ENCODE data around the gene KLHL8. TPM values are rescaled to one million over a fixed set of nuclear protein-coding genes. Genes with fewer than 3 reads are reported as not detected.

Gene KLHL8
- polyA plus RNA-seq, 1 donor (not counting 4 experiments of a cell fraction or from before 2014, with no cell fraction given): 6.7 TPM

GRCh38 chr4:87129681-87130080, 90.7 kb downstream of the KLHL8 start:
- H3K4me1 ChIP-seq (ENCODE audit: control insufficient read depth, extremely low read depth, insufficient read depth, low read length): no peaks in the 10 kb centered on the region
- no peak overlapping the region for H3K9ac ChIP-seq (ENCODE audit: control insufficient read depth, extremely low read depth, insufficient read depth, low read length)
- no peaks in the 10 kb centered on the region for H3K79me2 ChIP-seq (ENCODE audit: control insufficient read depth, insufficient read depth, low read length)
- H3K4me3 ChIP-seq (ENCODE audit: control insufficient read depth in 2 of 3, extremely low read depth in 1 of 3, insufficient read depth in 2 of 3, low read depth in 1 of 3, low read length in 3 of 3): no peak overlapping the region
- TF ChIP-seq CTCF (optimal IDR thresholded peaks at IDR 0.05 in 1 of 3, IDR thresholded peaks at IDR 0.05 in 1 of 3, conservative IDR thresholded peaks at IDR 0.05 in 1 of 3; ENCODE audit: extremely low read depth in 1 of 3, insufficient read depth in 2 of 3, low read length in 3 of 3) (no peak), EZH2 (IDR thresholded peaks at IDR 0.05; ENCODE audit: low read length) (no peak)
- H2AFZ ChIP-seq (ENCODE audit: control insufficient read depth, low read length): no peak overlapping the region
- H3K9me1 ChIP-seq (ENCODE audit: control insufficient read depth, extremely low read depth, insufficient read depth, low read length): no peaks in the 10 kb centered on the region
- FAIRE-seq (no peak), DNase-seq (ENCODE audit: low read depth, low spot score) (no peak)
- no peaks in the 10 kb centered on the region for H3K9me3 ChIP-seq (ENCODE audit: control insufficient read depth, low read depth, low read length)
- H3K27me3 ChIP-seq (ENCODE audit: control insufficient read depth, extremely low read depth, insufficient read depth, low read length): no peaks in the 10 kb centered on the region
- H3K4me2 ChIP-seq (ENCODE audit: control insufficient read depth, extremely low read depth, insufficient read depth, low read depth, low read length): no peak overlapping the region
- peaks cover 23 to 28% of the 10 kb centered on the region in 2 experiments for H3K36me3 ChIP-seq (ENCODE audit: control insufficient read depth in 2 of 2, extremely low read depth in 1 of 2, insufficient read depth in 2 of 2, low read length in 2 of 2)
- dilution Hi-C loops (cut with MboI; ENCODE audit: extremely low pct_ligation_motif_present, low sequenced_read_pairs): no loop called here
- no peak overlapping the region for H3K27ac ChIP-seq (ENCODE audit: control insufficient read depth, insufficient read depth, low read length)
- no peaks in the 10 kb centered on the region for H4K20me1 ChIP-seq (ENCODE audit: control insufficient read depth, extremely low read depth, insufficient read depth, low read length)

DNA sequence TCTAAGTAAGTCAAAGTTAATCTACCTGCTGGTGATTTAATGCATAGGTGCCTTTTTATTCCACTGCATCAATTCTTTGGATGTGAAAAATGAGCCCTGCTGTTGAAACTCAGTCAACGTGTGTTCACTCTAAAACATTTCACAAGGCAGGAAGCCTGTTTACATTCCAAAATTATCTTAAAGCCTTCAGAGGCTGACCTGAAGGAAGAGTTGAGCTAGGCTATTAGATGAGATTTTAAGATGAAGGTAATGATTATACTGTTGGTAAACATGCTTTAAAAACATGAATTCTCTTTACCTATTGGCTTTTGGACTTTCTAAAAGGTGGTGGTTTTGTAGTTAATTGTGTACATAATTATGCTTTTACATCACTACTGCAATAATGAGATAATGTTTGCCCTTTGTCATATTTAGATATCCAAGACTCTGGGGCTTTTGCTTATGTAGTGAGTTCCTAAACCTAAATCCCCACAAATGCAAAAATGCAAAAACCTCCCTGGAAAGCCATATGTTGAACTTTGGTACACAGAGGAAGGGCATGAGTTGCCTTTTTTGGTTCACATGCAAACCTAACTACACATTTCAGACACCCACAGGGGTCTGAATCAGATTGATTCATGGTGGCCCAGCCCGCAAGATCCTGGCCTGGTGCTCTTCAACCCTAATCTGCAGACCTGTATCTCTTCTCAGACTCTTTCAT, 92.3 kb downstream of the KLHL8 start:
- FAIRE-seq (no peak), DNase-seq (ENCODE audit: low read depth, low spot score) (no peak)
- Histone ChIP-seq H3K9ac (ENCODE audit: control insufficient read depth, extremely low read depth, insufficient read depth, low read length) (no peak overlapping the region), H3K36me3 (ENCODE audit: control insufficient read depth in 2 of 2, extremely low read depth in 1 of 2, insufficient read depth in 2 of 2, low read length in 2 of 2) (peaks cover 22 to 23% of the 10 kb centered on the region in 2 experiments), H3K27me3 (ENCODE audit: control insufficient read depth, extremely low read depth, insufficient read depth, low read length) (no peaks in the 10 kb centered on the region), H4K20me1 (ENCODE audit: control insufficient read depth, extremely low read depth, insufficient read depth, low read length) (no peaks in the 10 kb centered on the region), H3K4me2 (ENCODE audit: control insufficient read depth, extremely low read depth, insufficient read depth, low read depth, low read length) (no peak overlapping the region), H3K4me3 (ENCODE audit: control insufficient read depth in 2 of 3, extremely low read depth in 1 of 3, insufficient read depth in 2 of 3, low read depth in 1 of 3, low read length in 3 of 3) (no peak overlapping the region), H3K27ac (ENCODE audit: control insufficient read depth, insufficient read depth, low read length) (no peak overlapping the region), H3K79me2 (ENCODE audit: control insufficient read depth, insufficient read depth, low read length) (peaks cover 6% of the 10 kb centered on the region), H3K9me1 (ENCODE audit: control insufficient read depth, extremely low read depth, insufficient read depth, low read length) (no peaks in the 10 kb centered on the region), H2AFZ (ENCODE audit: control insufficient read depth, low read length) (no peak overlapping the region), H3K4me1 (ENCODE audit: control insufficient read depth, extremely low read depth, insufficient read depth, low read length) (no peaks in the 10 kb centered on the region), H3K9me3 (ENCODE audit: control insufficient read depth, low read depth, low read length) (no peaks in the 10 kb centered on the region)
- TF ChIP-seq EZH2 (IDR thresholded peaks at IDR 0.05; ENCODE audit: low read length): no peak
- no peak for TF ChIP-seq CTCF (optimal IDR thresholded peaks at IDR 0.05 in 1 of 3, IDR thresholded peaks at IDR 0.05 in 1 of 3, conservative IDR thresholded peaks at IDR 0.05 in 1 of 3; ENCODE audit: extremely low read depth in 1 of 3, insufficient read depth in 2 of 3, low read length in 3 of 3)
- dilution Hi-C loops (cut with MboI; ENCODE audit: extremely low pct_ligation_motif_present, low sequenced_read_pairs): no loop called here

Measured in keratinocyte (primary cell).